Activated naive CD4-positive, alpha-beta T cell (primary cell): ENCODE data around the gene TBC1D10A.

Source experiments
- DNase-seq, 4 experiments: peaks; one replicate each; lab custom pipeline; 2025; lab: John Stamatoyannopoulos, UW

The TBC1D10A gene

GRCh38 chr22:30285846-30286200, 40.9 kb downstream of the TBC1D10A start:
- no peak for DNase-seq

GRCh38 chr22:30285176-30285845, 41.4 kb downstream of the TBC1D10A start:
- no peak for DNase-seq

DNA sequence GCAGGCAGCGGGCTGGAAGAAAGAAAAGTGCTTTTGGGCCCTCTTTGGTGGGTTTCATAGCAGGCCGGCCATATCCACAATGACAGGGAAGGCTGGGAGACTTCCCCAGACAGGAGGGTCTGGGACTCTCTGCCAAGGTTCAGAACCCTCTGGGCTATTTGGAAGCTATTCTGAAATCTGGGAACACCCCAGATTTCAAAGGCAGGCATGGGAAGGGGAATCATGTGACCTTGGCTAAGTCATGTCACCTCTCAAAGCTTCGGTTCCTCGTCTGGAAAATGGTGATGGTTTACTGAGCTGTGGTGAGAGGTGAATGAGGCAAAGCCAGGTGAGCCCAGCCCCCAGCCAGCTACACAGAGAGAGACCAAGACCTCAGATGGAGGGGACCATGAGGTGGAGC, 42.1 kb downstream of the TBC1D10A start:
- no peak for DNase-seq

DNA sequence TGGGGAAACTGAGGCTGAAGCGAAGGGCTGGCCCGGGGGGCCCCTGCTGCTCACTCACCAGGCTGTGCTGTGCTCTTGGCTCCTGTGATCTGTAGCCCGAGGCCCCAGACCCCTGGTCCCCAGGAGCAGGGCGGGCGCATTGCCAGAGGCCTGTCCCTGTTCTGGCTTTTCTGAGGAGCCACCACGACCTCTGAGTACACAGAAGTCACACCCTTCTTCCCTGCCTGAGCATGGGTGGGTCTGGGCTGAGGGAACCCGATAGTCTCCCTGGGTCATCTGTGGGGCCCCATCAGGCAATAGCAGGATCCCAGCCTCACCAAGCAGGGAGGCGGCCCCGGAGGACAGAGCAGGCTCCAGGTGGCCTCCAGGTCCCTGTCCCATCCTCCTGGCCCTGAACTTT, 42.6 kb downstream of the TBC1D10A start:
- DNase-seq = no peak

DNA sequence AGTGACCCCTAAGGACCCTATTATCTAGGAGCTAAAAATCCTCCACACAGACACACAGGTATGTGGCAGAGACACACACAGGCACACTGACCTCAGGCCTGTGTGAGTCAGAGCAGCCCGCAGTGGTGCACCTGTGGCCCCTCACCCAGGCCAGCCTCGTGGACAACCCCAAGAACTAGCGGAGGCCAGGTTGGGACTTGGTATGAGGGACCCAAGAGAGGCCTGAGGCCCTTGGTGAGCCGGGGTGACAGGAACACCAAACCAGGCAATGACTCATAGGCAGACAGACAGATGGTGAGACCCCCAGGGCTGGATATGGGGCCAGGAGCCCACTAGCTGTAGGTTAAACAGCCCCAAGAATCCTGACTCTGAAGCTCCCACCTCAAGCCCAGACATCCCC, 43.4 kb downstream of the TBC1D10A start:
- DNase-seq = no peak

GRCh38 chr22:30282616-30283046, 44.1 kb downstream of the TBC1D10A start:
- DNase-seq = no peak

DNA sequence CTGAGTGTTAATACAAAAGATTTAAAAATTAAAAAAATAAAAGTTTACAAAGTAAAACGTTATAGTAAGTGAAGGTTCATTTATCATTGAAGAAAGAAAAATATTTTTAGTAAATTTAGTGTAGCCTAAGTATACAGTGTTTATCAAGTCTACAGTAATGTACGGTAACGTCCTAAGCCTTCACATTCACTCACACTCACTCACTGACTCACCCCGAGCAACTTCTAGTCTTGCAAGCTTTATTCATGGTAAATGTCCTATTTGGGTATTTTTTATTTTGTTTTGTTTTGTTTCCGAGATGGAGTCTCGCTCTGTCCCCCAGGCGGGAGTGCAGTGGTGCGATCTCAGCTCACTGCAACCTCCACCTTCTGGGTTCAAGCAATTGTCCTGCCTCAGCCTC, 46.2 kb downstream of the TBC1D10A start:
- no peak for DNase-seq

DNA sequence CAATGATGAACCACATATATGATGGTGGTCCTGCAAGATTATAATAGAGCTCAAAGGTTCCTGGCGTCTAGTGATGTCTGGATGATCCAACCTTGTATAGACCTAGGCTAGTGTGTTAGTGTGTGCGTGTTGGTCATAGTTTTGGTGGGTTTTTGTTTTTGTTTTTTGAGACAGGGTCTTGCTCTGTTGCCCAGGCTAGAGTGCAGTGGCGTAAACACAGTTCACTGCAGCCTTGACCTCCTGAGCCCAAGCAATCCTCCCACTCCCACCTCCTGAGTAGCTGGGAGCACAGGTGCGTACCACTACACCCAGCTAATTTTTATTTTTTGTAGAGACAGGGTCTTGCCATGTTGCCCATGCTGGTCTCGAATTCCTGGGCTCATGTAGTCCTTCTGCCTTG, 46.8 kb downstream of the TBC1D10A start:
- DNase-seq = no peak

GRCh38 chr22:30279046-30279788, 47.5 kb downstream of the TBC1D10A start:
- no peak for DNase-seq

DNA sequence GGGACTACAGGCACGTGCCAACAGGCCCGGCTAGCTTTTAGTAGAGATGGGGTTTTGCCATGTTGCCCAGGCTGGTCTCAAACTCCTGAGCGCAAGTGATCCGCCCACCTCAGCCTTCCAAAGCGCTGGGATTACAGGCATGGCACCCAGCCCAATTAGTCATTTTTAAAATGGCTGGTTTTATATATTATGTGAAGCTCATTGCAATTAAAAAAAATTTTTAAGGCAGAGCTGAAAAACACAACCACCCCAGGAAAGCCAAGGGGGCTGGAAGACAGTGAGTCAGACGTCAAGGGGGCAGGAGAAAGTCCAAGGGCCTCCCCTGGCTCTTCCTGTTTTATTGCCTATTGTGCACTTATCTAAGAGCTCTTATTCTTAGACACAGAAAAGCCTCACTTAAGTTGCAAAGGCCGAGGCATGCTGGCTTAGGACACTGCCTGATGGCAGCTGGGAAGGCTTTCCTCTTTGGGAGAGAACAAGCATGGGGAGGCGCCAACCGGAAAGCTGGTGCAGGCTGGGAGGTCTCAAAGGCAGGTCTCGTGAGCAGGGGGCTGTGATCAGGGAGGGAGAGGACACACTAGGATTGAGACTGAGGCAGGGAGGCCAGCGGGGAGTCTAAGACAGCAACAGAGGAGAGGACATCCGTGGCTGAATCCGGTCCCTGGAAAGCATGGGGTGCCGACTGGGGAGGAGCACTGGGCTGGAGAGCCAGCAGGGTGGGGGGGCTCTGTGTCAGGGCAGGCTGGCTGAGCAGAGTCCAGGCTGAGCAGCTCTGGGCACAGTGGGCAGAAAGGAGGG, 49.0 kb downstream of the TBC1D10A start:
- no peak for DNase-seq

- no peak for DNase-seq
These were observed 50.7 kb downstream of the TBC1D10A start for GRCh38 chr22:30276039-30276438.

DNA sequence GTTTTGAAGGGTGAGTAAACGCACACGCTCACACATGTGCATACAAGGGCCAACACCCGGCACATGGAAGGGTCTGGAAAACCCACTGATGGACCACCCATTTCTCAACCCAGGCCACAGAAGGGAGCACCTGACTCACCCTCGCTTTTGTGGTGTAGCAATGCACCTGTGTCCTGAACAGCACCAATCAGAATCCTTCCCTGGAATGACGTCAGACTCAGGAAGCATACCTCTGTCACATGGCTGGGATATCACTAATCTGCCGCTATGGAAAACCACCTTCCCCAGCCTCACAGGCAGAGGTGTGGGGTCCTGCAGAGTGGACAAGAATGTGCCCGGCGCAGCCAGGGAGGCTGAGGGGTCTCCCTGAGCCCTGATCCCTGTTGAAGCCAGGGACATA, 51.1 kb downstream of the TBC1D10A start:
- no peak for DNase-seq

- DNase-seq = no peak
These were observed 52.3 kb downstream of the TBC1D10A start for GRCh38 chr22:30274437-30274812.

GRCh38 chr22:30273711-30274436, 52.9 kb downstream of the TBC1D10A start:
- DNase-seq = no peak

DNA sequence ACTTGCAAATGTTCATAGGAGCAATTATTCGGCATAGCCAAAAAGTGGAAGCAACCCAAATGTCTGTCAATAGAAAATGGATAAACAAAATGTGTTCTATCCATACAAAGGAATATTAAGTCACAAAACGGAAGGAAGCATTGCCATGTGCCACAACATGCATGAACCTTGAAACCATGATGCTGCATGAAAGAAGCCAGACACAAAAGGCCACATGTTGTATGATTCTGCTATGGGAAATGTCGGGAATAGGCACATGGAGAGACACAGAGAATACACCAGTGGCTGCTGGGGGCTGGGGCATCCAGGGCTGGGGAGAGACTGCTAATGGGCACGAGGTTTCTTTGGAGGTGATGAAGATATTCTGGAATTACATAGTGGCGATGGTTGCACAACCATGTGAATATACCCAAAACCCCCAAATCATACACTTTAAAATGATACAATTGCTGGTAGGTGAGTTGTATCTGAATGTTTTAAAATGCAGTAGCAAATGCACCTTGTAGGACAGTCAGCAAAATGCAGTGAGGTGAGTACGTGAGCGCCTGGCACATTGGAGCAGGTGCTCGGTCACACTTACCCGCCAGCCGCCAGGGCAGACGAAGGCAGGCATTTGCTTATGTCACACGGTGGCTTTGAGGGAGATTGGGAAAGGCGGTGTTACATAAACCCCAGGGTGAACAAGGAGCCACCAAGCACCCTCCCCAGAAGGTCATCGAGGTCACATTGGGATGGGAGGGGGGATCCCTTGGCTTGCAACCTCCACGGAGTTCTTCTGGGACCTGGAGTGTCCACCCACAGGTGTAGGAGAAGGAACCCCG, 53.8 kb downstream of the TBC1D10A start:
- no peak for DNase-seq

DNA sequence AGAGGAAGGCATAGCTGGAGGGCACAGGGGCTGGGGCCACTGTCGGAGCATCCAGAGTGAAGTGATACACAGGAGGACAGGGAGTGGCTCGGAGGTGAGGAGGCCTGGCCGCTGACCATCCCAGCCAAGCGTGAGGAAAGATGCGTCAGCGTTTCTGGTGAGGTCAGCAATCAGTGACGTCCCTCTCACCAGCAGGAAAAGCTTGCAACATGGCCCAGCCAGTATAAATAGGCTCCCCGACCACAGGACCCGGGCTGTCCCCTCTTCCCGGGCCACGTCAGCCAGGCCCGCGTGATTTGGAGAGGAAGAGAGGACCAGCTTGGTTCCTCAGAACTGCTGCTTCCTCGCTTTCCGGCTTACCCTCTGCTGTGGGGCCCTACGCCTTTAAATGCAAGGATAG, 55.9 kb downstream of the TBC1D10A start:
- no peak for DNase-seq

- no peak for DNase-seq
These were observed 58.4 kb downstream of the TBC1D10A start for GRCh38 chr22:30268331-30268730.

DNA sequence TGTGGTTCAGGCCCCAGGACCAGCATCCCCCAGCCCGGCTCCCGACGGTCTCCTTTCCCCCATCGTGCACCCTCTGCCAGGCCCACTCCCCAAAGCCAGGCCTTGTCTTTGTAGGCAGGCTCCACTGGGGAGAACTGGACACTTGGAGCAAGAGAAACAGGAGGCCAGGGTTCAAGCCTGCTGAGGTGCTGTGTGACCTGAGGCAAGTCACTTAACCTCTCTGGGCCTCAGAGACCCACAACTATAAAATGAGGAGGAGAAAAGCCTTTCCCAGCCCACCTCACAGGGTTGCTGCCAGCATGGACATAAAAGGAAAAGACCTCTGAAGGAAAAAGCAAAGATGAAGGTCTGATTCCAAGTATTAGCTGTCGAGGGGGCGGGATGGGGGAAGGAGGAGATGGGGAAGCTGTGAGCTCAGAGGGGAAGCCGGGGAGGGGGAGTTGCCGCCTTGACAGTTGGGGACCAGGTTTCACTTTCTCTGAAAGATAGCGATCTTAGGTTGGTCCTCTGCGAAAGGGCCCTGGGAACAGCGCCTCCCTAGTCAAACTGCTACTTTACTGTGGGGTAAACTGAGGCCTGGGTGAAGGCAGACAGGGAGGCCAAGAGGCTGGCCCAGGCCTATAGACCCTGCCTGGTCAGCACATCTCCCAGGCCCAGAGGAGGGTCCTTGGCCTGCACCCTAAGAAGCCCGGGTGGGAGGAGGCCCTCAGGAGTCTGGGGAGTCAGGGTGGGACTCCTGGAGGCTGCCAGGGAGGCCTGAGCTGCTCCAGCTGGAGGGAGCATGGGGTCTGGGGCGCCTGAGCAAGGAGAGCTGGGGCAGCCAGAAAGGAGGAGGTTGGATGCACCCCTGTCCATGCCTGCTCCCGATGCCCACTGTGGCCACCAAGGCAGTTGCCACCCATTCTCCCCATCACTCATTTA, 59.1 kb downstream of the TBC1D10A start:
- DNase-seq = peak in 2 of 4 experiments; percentile 27 to 31

DNA sequence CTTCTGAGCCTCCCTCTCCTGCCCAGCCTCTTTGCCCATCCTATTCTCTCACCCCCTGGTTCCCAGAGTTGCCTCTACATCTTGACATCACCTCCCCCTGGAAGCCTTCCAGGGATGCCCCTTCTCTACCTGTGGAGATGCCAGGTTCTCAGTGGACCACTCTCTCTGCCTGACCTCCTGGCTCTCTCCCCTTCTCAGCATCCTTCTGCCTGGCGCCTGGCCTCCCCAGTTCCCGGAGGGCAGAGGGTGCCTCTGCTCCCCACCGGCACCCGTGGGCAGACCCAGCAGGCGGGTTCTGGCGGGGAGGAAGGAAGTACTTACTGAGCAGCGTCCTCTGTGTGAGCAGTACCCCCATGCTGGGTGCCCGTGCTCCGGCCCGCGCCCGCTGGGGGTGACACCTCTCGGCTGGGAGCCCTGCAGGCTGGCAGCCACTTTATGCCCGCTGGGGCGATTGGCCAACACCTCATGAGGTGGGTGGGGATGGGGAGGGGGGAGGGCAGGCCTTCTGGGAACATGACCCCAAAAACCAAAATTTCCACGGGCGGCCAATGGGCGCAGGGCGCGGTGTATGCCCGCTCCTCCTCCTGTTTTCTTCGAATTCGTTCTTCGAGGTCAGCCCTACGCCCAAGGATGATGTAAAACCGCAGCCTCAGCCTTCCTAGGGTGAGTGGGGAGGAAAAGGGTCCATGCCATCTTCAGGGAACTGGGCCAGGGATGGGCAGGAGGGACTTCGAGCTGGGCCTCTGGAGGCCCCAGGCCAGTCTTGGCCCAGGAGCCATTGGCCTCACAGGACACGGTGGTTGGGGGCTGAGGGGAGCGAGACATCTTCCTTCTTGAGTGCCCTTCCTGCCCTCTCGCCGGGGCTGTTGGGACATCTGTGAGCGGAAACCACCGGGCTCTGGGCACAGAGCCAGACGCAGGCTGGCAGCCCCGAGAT, 60.0 kb downstream of the TBC1D10A start, which contains the start of gene OSM:
TSS of gene OSM (minus strand) at position 407 of the 937 bp plus-strand sequence. CDS start at position 355, 52 bp downstream.
- DNase-seq = peak in 2 of 4 experiments; percentile 44 to 52
